WTC11 (cell line): ENCODE data around the gene FRMD4B.

Experiments
- ETV6 ChIP-seq: sonication (generic); formaldehyde crosslinking; IDR thresholded peaks from 2 replicates; pipeline ENCODE4 v1.8.1; 2022; ENCODE audit warnings: mild to moderate bottlenecking, missing genetic modification reagents
- FOXJ3 ChIP-seq: sonication (generic); formaldehyde crosslinking; IDR thresholded peaks from 2 replicates; pipeline ENCODE4 v1.9.0; 2021; ENCODE audit warnings: missing genetic modification reagents, mild to moderate bottlenecking, borderline replicate concordance
- NFATC4 ChIP-seq: fragments of 250-450 bp; sonication (Bioruptor Pico); IDR thresholded peaks from 2 replicates; pipeline ENCODE4 v1.9.0; 2021; ENCODE audit warnings: mild to moderate bottlenecking
- NFE2L1 ChIP-seq: sonication (generic); formaldehyde crosslinking; IDR thresholded peaks from 2 replicates; pipeline ENCODE4 v1.8.1; 2023; ENCODE audit warnings: missing genetic modification reagents
- OVOL2 ChIP-seq: fragments of 250-450 bp; sonication (Bioruptor Pico); IDR thresholded peaks from 2 replicates; pipeline ENCODE4 v1.9.0; 2021; ENCODE audit warnings: mild to moderate bottlenecking, borderline replicate concordance
- SP1 ChIP-seq: sonication (generic); formaldehyde crosslinking; conservative IDR thresholded peaks from 2 replicates; pipeline ENCODE4 v1.8.1; 2022; ENCODE audit warnings: missing genetic modification reagents
- TEAD4 ChIP-seq: sonication (generic); formaldehyde crosslinking; IDR thresholded peaks from 2 replicates; pipeline ENCODE4 v1.8.0; 2022; ENCODE audit warnings: mild to moderate bottlenecking, missing genetic modification reagents
- ZNF121 ChIP-seq: sonication (generic); formaldehyde crosslinking; IDR thresholded peaks from 2 replicates; pipeline ENCODE4 v1.8.0; 2023; ENCODE audit warnings: missing genetic modification reagents
- ZNF396 ChIP-seq: fragments of 250-450 bp; sonication (Bioruptor Pico); IDR thresholded peaks from 2 replicates; pipeline ENCODE4 v1.8.0; 2021; ENCODE audit warnings: mild to moderate bottlenecking, moderate library complexity, borderline replicate concordance
- TF ChIP-seq, protein P1 (sequence below): fragments of 200-600 bp; IDR thresholded peaks from 2 replicates; pipeline ENCODE4 v1.8.0; 2022; ENCODE audit warnings: antibody characterized with exemption
- TF ChIP-seq, protein P2 (sequence below): sonication (generic); formaldehyde crosslinking; IDR thresholded peaks from 2 replicates; pipeline ENCODE4 v1.8.1; 2022; ENCODE audit warnings: low read depth, missing genetic modification reagents, borderline replicate concordance
- TF ChIP-seq, protein P3 (sequence below): fragments of 250-450 bp; sonication (Bioruptor Pico); conservative IDR thresholded peaks from 2 replicates; pipeline ENCODE4 v1.9.0; 2021; ENCODE audit warnings: mild to moderate bottlenecking
- TF ChIP-seq, protein P4 (sequence below): sonication (generic); formaldehyde crosslinking; IDR thresholded peaks from 2 replicates; pipeline ENCODE4 v1.8.0; 2022; ENCODE audit warnings: mild to moderate bottlenecking, missing genetic modification reagents
- TF ChIP-seq, protein P5 (sequence below): sonication (generic); formaldehyde crosslinking; IDR thresholded peaks from 2 replicates; pipeline ENCODE4 v1.8.0; 2023; ENCODE audit warnings: missing genetic modification reagents

DNA sequence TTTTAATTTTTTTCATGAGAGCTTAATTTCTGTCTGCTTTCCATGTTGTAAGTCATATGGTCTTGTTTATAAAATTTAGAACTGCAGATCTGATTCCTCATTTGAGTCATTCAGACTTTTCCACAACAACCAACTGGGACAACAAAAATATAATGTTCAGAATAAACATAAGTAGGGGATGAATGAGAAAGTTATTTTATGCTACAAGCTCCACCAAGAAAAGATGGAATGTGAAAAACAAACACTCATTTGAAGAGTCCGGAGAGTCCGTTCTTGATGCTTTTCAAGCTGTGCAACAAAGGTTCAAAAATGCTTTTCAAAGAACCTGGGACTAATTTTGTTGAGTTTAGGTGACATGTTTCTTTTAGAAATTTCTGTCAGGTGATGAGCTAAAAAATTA lies 9.2 kb downstream of the FRMD4B start:
- TF ChIP-seq, protein P1, sequence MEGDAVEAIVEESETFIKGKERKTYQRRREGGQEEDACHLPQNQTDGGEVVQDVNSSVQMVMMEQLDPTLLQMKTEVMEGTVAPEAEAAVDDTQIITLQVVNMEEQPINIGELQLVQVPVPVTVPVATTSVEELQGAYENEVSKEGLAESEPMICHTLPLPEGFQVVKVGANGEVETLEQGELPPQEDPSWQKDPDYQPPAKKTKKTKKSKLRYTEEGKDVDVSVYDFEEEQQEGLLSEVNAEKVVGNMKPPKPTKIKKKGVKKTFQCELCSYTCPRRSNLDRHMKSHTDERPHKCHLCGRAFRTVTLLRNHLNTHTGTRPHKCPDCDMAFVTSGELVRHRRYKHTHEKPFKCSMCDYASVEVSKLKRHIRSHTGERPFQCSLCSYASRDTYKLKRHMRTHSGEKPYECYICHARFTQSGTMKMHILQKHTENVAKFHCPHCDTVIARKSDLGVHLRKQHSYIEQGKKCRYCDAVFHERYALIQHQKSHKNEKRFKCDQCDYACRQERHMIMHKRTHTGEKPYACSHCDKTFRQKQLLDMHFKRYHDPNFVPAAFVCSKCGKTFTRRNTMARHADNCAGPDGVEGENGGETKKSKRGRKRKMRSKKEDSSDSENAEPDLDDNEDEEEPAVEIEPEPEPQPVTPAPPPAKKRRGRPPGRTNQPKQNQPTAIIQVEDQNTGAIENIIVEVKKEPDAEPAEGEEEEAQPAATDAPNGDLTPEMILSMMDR: no peak
- TF ChIP-seq NFE2L1 (CRISPR knock-in tag) (no peak), NFATC4 (CRISPR knock-in tag) (no peak), ETV6 (CRISPR knock-in tag) (no peak), OVOL2 (CRISPR knock-in tag) (no peak), SP1 (CRISPR knock-in tag) (no peak), FOXJ3 (CRISPR knock-in tag) (no peak), ZNF121 (CRISPR knock-in tag) (no peak), TEAD4 (no peak), ZNF396 (CRISPR knock-in tag) (no peak)
- TF ChIP-seq, protein P2, sequence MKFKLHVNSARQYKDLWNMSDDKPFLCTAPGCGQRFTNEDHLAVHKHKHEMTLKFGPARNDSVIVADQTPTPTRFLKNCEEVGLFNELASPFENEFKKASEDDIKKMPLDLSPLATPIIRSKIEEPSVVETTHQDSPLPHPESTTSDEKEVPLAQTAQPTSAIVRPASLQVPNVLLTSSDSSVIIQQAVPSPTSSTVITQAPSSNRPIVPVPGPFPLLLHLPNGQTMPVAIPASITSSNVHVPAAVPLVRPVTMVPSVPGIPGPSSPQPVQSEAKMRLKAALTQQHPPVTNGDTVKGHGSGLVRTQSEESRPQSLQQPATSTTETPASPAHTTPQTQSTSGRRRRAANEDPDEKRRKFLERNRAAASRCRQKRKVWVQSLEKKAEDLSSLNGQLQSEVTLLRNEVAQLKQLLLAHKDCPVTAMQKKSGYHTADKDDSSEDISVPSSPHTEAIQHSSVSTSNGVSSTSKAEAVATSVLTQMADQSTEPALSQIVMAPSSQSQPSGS (CRISPR knock-in tag): no peak
- TF ChIP-seq, protein P3, sequence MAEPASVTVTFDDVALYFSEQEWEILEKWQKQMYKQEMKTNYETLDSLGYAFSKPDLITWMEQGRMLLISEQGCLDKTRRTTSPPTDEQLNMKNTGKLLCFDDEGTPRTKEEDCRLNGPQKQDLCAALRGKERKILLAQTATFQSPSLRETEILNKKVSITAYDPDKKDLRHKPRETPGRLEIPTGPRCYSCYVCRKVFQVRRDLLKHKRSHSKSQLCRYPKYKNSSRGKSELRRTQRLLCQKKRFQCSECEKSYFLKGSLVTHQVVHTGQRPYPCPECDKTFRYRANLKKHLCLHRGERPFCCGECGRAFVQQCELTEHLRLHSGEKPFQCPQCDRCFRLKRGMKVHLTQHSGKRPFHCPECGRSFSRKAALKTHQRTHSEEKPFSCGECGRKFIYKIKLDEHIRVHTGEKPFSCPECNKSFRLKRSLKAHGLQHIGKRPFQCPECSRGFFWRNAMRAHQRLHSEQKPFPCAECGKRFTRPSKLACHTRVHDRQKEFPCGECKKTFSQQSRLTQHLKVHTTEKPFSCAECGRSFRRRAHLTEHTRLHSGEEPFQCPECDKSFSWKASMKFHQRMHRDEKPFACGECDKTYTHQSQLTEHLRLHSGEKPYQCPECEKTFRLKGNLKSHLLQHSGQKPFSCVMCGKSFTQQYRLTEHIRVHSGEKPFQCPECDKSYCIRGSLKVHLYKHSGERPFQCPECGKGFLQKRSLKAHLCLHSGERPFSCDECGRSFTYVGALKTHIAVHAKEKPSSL: no peak
- TF ChIP-seq, protein P4, sequence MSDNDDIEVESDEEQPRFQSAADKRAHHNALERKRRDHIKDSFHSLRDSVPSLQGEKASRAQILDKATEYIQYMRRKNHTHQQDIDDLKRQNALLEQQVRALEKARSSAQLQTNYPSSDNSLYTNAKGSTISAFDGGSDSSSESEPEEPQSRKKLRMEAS (CRISPR knock-in tag): no peak
- TF ChIP-seq, protein P5, sequence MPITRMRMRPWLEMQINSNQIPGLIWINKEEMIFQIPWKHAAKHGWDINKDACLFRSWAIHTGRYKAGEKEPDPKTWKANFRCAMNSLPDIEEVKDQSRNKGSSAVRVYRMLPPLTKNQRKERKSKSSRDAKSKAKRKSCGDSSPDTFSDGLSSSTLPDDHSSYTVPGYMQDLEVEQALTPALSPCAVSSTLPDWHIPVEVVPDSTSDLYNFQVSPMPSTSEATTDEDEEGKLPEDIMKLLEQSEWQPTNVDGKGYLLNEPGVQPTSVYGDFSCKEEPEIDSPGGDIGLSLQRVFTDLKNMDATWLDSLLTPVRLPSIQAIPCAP: no peak
